ENCODE results near the gene RHOB.

RHOB gene

GRCh38 chr2:20440001-20440560, 6.8 kb upstream of the RHOB start:
- TF ChIP-seq ARNTL (CRISPR knock-in tag; IDR thresholded peaks at IDR 0.05; ENCODE audit: borderline replicate concordance, low read depth) = no peak
- no peak for TF ChIP-seq TOX (CRISPR knock-in tag; IDR thresholded peaks at IDR 0.05; ENCODE audit: borderline replicate concordance)
- TF ChIP-seq ZFP30 (CRISPR knock-in tag; IDR thresholded peaks at IDR 0.05) = no peak
- TF ChIP-seq TSHZ2 (CRISPR knock-in tag; IDR thresholded peaks at IDR 0.05) = no peak
- TF ChIP-seq CSDC2 (CRISPR knock-in tag; IDR thresholded peaks at IDR 0.05) = no peak
- TF ChIP-seq ESRRG (CRISPR knock-in tag; IDR thresholded peaks at IDR 0.05) = no peak
- TF ChIP-seq SNAI2 (CRISPR knock-in tag; IDR thresholded peaks at IDR 0.05) = no peak
- no peak for TF ChIP-seq BACH2 (CRISPR knock-in tag; IDR thresholded peaks at IDR 0.05; ENCODE audit: borderline replicate concordance)
- no peak for TF ChIP-seq PATZ1 (CRISPR knock-in tag; IDR thresholded peaks at IDR 0.05; ENCODE audit: borderline replicate concordance)
- no peak for TF ChIP-seq PPARA (CRISPR knock-in tag; IDR thresholded peaks at IDR 0.05; ENCODE audit: borderline replicate concordance)
- no peak for TF ChIP-seq GLIS3 (CRISPR knock-in tag; IDR thresholded peaks at IDR 0.05)
- no peak for TF ChIP-seq OSR1 (CRISPR knock-in tag; IDR thresholded peaks at IDR 0.05)
- TF ChIP-seq ZNF8 (CRISPR knock-in tag; IDR thresholded peaks at IDR 0.05) = no peak
- no peak for TF ChIP-seq TCF4 (CRISPR knock-in tag; IDR thresholded peaks at IDR 0.05; ENCODE audit: borderline replicate concordance)
- TF ChIP-seq CREB5 (CRISPR knock-in tag; IDR thresholded peaks at IDR 0.05; ENCODE audit: low read depth) = no peak
- no peak for ATAC-seq

- TF ChIP-seq TCF4 (CRISPR knock-in tag; IDR thresholded peaks at IDR 0.05; ENCODE audit: borderline replicate concordance) (peak; percentile 17; the same call in 1 of the 2 replicates), SNAI2 (CRISPR knock-in tag; IDR thresholded peaks at IDR 0.05) (peak; percentile 32; the same call in 1 of the 2 replicates), CSDC2 (CRISPR knock-in tag; IDR thresholded peaks at IDR 0.05) (no peak)
- ATAC-seq = no peak
Measured at GRCh38 chr2:20443276-20443920, 3.5 kb upstream of the RHOB start.

DNA sequence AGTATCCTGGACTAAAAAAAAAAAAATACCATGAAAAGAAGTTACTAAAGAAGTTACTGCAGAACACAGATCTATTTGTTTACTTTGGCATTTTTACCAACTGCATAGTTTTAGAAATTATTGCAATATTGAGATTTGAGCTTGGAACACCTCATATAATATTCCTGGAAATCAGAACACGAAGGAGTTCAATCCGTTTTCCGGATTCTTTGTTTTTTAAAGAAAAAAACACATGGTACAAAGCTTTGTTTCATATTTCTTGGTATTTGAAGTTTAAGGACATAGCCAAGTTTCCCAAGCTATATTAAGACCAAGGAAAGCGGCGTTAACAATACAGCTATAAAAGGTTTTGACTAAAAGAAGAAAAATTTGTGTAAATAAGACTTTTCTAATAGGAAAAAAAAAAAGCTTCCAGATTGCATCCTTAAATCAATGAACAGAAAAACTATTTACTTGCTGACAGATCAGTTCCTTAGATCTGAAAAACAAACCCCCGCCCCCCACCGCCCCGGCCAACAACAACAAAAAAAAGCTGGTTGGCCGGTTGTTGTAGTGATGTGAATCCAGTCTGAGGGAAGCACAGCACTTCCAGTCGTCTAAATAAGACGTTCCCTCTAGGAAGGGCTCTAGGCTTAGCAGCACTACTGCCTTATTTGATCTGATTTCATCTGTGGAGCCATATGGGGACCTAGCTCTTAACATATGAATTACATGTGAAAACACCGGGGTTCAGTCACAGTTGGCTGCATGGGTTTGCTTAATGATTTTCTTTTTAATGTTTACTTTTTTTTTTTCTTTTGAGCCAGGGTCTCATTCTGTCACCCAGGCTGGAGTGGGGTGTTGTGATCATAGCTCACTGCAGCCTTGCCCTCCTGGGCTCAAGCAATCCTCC, 2.5 kb upstream of the RHOB start:
- no peak for ATAC-seq
- no peak for TF ChIP-seq ZC3H10 (CRISPR knock-in tag; IDR thresholded peaks at IDR 0.05)
- no peak for TF ChIP-seq CREB5 (CRISPR knock-in tag; IDR thresholded peaks at IDR 0.05; ENCODE audit: low read depth)
- TF ChIP-seq, protein P1, sequence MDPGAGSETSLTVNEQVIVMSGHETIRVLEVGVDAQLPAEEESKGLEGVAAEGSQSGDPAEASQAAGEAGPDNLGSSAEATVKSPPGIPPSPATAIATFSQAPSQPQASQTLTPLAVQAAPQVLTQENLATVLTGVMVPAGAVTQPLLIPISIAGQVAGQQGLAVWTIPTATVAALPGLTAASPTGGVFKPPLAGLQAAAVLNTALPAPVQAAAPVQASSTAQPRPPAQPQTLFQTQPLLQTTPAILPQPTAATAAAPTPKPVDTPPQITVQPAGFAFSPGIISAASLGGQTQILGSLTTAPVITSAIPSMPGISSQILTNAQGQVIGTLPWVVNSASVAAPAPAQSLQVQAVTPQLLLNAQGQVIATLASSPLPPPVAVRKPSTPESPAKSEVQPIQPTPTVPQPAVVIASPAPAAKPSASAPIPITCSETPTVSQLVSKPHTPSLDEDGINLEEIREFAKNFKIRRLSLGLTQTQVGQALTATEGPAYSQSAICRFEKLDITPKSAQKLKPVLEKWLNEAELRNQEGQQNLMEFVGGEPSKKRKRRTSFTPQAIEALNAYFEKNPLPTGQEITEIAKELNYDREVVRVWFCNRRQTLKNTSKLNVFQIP (CRISPR knock-in tag; IDR thresholded peaks at IDR 0.05; ENCODE audit: borderline replicate concordance, low read depth) = no peak
- no peak for TF ChIP-seq ISL1 (CRISPR knock-in tag; IDR thresholded peaks at IDR 0.05)
- TF ChIP-seq OSR1 (CRISPR knock-in tag; IDR thresholded peaks at IDR 0.05) = no peak
- no peak for TF ChIP-seq PATZ1 (CRISPR knock-in tag; IDR thresholded peaks at IDR 0.05; ENCODE audit: borderline replicate concordance)
- TF ChIP-seq TSHZ2 (CRISPR knock-in tag; IDR thresholded peaks at IDR 0.05) = no peak
- TF ChIP-seq, protein P2, sequence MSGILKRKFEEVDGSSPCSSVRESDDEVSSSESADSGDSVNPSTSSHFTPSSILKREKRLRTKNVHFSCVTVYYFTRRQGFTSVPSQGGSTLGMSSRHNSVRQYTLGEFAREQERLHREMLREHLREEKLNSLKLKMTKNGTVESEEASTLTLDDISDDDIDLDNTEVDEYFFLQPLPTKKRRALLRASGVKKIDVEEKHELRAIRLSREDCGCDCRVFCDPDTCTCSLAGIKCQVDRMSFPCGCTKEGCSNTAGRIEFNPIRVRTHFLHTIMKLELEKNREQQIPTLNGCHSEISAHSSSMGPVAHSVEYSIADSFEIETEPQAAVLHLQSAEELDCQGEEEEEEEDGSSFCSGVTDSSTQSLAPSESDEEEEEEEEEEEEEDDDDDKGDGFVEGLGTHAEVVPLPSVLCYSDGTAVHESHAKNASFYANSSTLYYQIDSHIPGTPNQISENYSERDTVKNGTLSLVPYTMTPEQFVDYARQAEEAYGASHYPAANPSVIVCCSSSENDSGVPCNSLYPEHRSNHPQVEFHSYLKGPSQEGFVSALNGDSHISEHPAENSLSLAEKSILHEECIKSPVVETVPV (CRISPR knock-in tag; IDR thresholded peaks at IDR 0.05) = no peak

Measured in SK-N-SH treated with all-trans-retinoic acid at 6 μM for 48 hours (cell line).